ENCODE data around the gene ANKRD17.

ANKRD17 gene

GRCh38 chr4:73142995-73143547, 115.5 kb downstream of the ANKRD17 start:
- no peak overlapping the region for H3K4me3 Mint-ChIP-seq
- H3K27me3 Mint-ChIP-seq: no peaks in the 10 kb centered on the region
- H3K36me3 Mint-ChIP-seq (ENCODE audit: low read depth): peaks cover 83% of the 10 kb centered on the region
- H3K4me1 Mint-ChIP-seq (ENCODE audit: low read depth): no peaks in the 10 kb centered on the region
- H3K9me3 Mint-ChIP-seq: no peaks in the 10 kb centered on the region
- H3K27ac Mint-ChIP-seq: no peak overlapping the region

GRCh38 chr4:73139991-73140390, 118.6 kb downstream of the ANKRD17 start:
- Mint-ChIP-seq H3K36me3 (ENCODE audit: low read depth) (peaks cover 74% of the 10 kb centered on the region), H3K4me1 (ENCODE audit: low read depth) (peaks cover 5% of the 10 kb centered on the region), H3K4me3 (no peak overlapping the region), H3K27ac (peak overlapping the region; percentile 62), H3K9me3 (no peaks in the 10 kb centered on the region), H3K27me3 (no peaks in the 10 kb centered on the region)

- peaks cover 74% of the 10 kb centered on the region for H3K36me3 Mint-ChIP-seq (ENCODE audit: low read depth)
- no peaks in the 10 kb centered on the region for H3K27me3 Mint-ChIP-seq
- no peaks in the 10 kb centered on the region for H3K9me3 Mint-ChIP-seq
- H3K27ac Mint-ChIP-seq: peak overlapping the region; percentile 26
- H3K4me3 Mint-ChIP-seq: no peak overlapping the region
- H3K4me1 Mint-ChIP-seq (ENCODE audit: low read depth): peaks cover 5% of the 10 kb centered on the region
Observed at GRCh38 chr4:73139245-73139644, 119.4 kb downstream of the ANKRD17 start.

- no peak overlapping the region for H3K4me3 Mint-ChIP-seq
- H3K9me3 Mint-ChIP-seq: no peaks in the 10 kb centered on the region
- H3K36me3 Mint-ChIP-seq (ENCODE audit: low read depth): peaks cover 71% of the 10 kb centered on the region
- no peaks in the 10 kb centered on the region for H3K27me3 Mint-ChIP-seq
- peak overlapping the region; percentile 10 for H3K27ac Mint-ChIP-seq
- H3K4me1 Mint-ChIP-seq (ENCODE audit: low read depth): peaks cover 5% of the 10 kb centered on the region
Observed at GRCh38 chr4:73137121-73137520, 121.5 kb downstream of the ANKRD17 start.

- no peak overlapping the region for H3K4me3 Mint-ChIP-seq
- no peak overlapping the region for H3K27ac Mint-ChIP-seq
- H3K9me3 Mint-ChIP-seq: no peaks in the 10 kb centered on the region
- peaks cover 56% of the 10 kb centered on the region for H3K36me3 Mint-ChIP-seq (ENCODE audit: low read depth)
- peaks cover 5% of the 10 kb centered on the region for H3K4me1 Mint-ChIP-seq (ENCODE audit: low read depth)
- H3K27me3 Mint-ChIP-seq: no peaks in the 10 kb centered on the region
Observed at GRCh38 chr4:73133784-73134183, 124.8 kb downstream of the ANKRD17 start.

GRCh38 chr4:73131281-73131680, 127.3 kb downstream of the ANKRD17 start:
- peak overlapping the region; percentile 22 for H3K27ac Mint-ChIP-seq
- no peaks in the 10 kb centered on the region for H3K27me3 Mint-ChIP-seq
- no peaks in the 10 kb centered on the region for H3K9me3 Mint-ChIP-seq
- no peaks in the 10 kb centered on the region for H3K4me1 Mint-ChIP-seq (ENCODE audit: low read depth)
- peaks cover 52% of the 10 kb centered on the region for H3K36me3 Mint-ChIP-seq (ENCODE audit: low read depth)
- H3K4me3 Mint-ChIP-seq: no peak overlapping the region

- Mint-ChIP-seq H3K27ac (no peak overlapping the region), H3K27me3 (no peaks in the 10 kb centered on the region), H3K9me3 (no peaks in the 10 kb centered on the region), H3K36me3 (ENCODE audit: low read depth) (peaks cover 56% of the 10 kb centered on the region), H3K4me1 (ENCODE audit: low read depth) (no peaks in the 10 kb centered on the region), H3K4me3 (no peak overlapping the region)
Observed at GRCh38 chr4:73129319-73129718, 129.3 kb downstream of the ANKRD17 start.

GRCh38 chr4:73127839-73128453, 130.7 kb downstream of the ANKRD17 start:
- Mint-ChIP-seq H3K27ac (no peak overlapping the region), H3K4me1 (ENCODE audit: low read depth) (no peaks in the 10 kb centered on the region), H3K36me3 (ENCODE audit: low read depth) (peaks cover 51% of the 10 kb centered on the region), H3K27me3 (no peaks in the 10 kb centered on the region), H3K4me3 (no peak overlapping the region), H3K9me3 (no peaks in the 10 kb centered on the region)

- no peaks in the 10 kb centered on the region for H3K27me3 Mint-ChIP-seq
- H3K36me3 Mint-ChIP-seq (ENCODE audit: low read depth): peaks cover 41% of the 10 kb centered on the region
- peaks cover 13% of the 10 kb centered on the region for H3K4me1 Mint-ChIP-seq (ENCODE audit: low read depth)
- no peak overlapping the region for H3K4me3 Mint-ChIP-seq
- no peak overlapping the region for H3K27ac Mint-ChIP-seq
- no peaks in the 10 kb centered on the region for H3K9me3 Mint-ChIP-seq
Observed at GRCh38 chr4:73109493-73109892, 149.1 kb downstream of the ANKRD17 start.

- H3K9me3 Mint-ChIP-seq: no peaks in the 10 kb centered on the region
- H3K4me3 Mint-ChIP-seq: no peak overlapping the region
- peaks cover 44% of the 10 kb centered on the region for H3K36me3 Mint-ChIP-seq (ENCODE audit: low read depth)
- peaks cover 21% of the 10 kb centered on the region for H3K4me1 Mint-ChIP-seq (ENCODE audit: low read depth)
- H3K27ac Mint-ChIP-seq: peak overlapping the region; percentile 57
- no peaks in the 10 kb centered on the region for H3K27me3 Mint-ChIP-seq
Observed at GRCh38 chr4:73104695-73105094, 153.9 kb downstream of the ANKRD17 start.

GRCh38 chr4:73103799-73104503, 154.6 kb downstream of the ANKRD17 start:
- Mint-ChIP-seq H3K27ac (peak overlapping the region; percentile 57), H3K36me3 (ENCODE audit: low read depth) (peaks cover 50% of the 10 kb centered on the region)

GRCh38 chr4:73099143-73099542, 159.5 kb downstream of the ANKRD17 start:
- Mint-ChIP-seq H3K27ac (peak overlapping the region; percentile 68), H3K9me3 (no peaks in the 10 kb centered on the region), H3K36me3 (ENCODE audit: low read depth) (peaks cover 50% of the 10 kb centered on the region), H3K27me3 (no peaks in the 10 kb centered on the region), H3K4me3 (no peak overlapping the region), H3K4me1 (ENCODE audit: low read depth) (peaks cover 5% of the 10 kb centered on the region)

More at GRCh38 chr4:73103799-73104503, 154.6 kb downstream of the ANKRD17 start:
- no peaks in the 10 kb centered on the region for H3K27me3 Mint-ChIP-seq
- no peaks in the 10 kb centered on the region for H3K9me3 Mint-ChIP-seq
- peak overlapping the region; percentile 42 for H3K4me3 Mint-ChIP-seq
- peaks cover 21% of the 10 kb centered on the region for H3K4me1 Mint-ChIP-seq (ENCODE audit: low read depth)

GRCh38 chr4:73098713-73099112, 159.9 kb downstream of the ANKRD17 start:
- Mint-ChIP-seq H3K9me3 (no peaks in the 10 kb centered on the region), H3K4me1 (ENCODE audit: low read depth) (peaks cover under 1% of the 10 kb centered on the region), H3K36me3 (ENCODE audit: low read depth) (peaks cover 52% of the 10 kb centered on the region), H3K27me3 (no peaks in the 10 kb centered on the region), H3K4me3 (no peak overlapping the region), H3K27ac (no peak overlapping the region)

GRCh38 chr4:73098016-73098415, 160.6 kb downstream of the ANKRD17 start:
- Mint-ChIP-seq H3K9me3 (no peaks in the 10 kb centered on the region), H3K4me1 (ENCODE audit: low read depth) (no peaks in the 10 kb centered on the region), H3K27me3 (no peaks in the 10 kb centered on the region), H3K36me3 (ENCODE audit: low read depth) (peaks cover 52% of the 10 kb centered on the region), H3K27ac (no peak overlapping the region), H3K4me3 (no peak overlapping the region)

- Mint-ChIP-seq H3K27me3 (no peaks in the 10 kb centered on the region), H3K36me3 (ENCODE audit: low read depth) (peaks cover 49% of the 10 kb centered on the region), H3K4me1 (ENCODE audit: low read depth) (peaks cover 5% of the 10 kb centered on the region), H3K27ac (no peak overlapping the region), H3K9me3 (no peaks in the 10 kb centered on the region), H3K4me3 (no peak overlapping the region)
Observed at GRCh38 chr4:73092868-73093267, 165.7 kb downstream of the ANKRD17 start.
